Endothelial cell of umbilical vein (primary cell): ENCODE measurements around the gene LIG3. TPM values are rescaled to one million over a fixed set of nuclear protein-coding genes. Genes with fewer than 3 reads are reported as not detected.

ENCODE experiments used
- BruUV-seq: library from RNA; stranded (reverse); fragments of 400-500 nt; replicated peaks from 2 replicates; lab custom pipeline; 2021; lab: Mats Ljungman, UMichigan
- CTCF ChIA-PET: fragments of 300-600, 350-600 bp; sonication (Branson Sonifier 250); formaldehyde crosslinking; loops from one replicate; lab custom pipeline; 2021; ENCODE audit warnings: antibody characterized with exemption, inconsistent platforms; lab: Charles Lee
- POLR2A ChIA-PET: fragments of 300-600, 350-600 bp; sonication (Branson Sonifier 250); formaldehyde crosslinking; loops from one replicate; lab custom pipeline; 2021; ENCODE audit warnings: antibody characterized with exemption, inconsistent platforms; lab: Charles Lee
- DNase-seq: peaks from one replicate; pipeline ENCODE4 v3.0.0-alpha.2; 2011; ENCODE audit warnings: low read depth, low spot score
- FAIRE-seq: peaks from 2 replicates; lab custom pipeline; 2011; peaks lifted over from hg19 to GRCh38; lab: Jason Lieb, UNC
- H2AFZ ChIP-seq: 2 replicates; pipeline ENCODE4 v1.6.0; 2012; ENCODE audit warnings: low read depth, low read length, control low read depth, inconsistent platforms
- H3K27ac ChIP-seq: 2 replicates; pipeline ENCODE4 v1.5.1; 2011; ENCODE audit warnings: low read depth, mild to moderate bottlenecking, control low read depth, low read length, moderate library complexity; ENCODE audit not compliant: insufficient read depth
- H3K27me3 ChIP-seq, 2 experiments: 2 replicates each; pipeline versions ENCODE4 v1.6.0 to v1.6.1; 2011; ENCODE audit warnings: low read length in 2 of 2, mixed read lengths in 1 of 2; ENCODE audit not compliant: control insufficient read depth in 2 of 2, insufficient read depth in 2 of 2
- H3K36me3 ChIP-seq, 2 experiments: 2 replicates in 1 of 2; 3 replicates in 1 of 2; pipeline ENCODE4 v1.5.1; 2011; ENCODE audit warnings: low read length in 2 of 2, mild to moderate bottlenecking in 1 of 2, moderate library complexity in 1 of 2; ENCODE audit not compliant: control insufficient read depth in 2 of 2, insufficient read depth in 2 of 2; ENCODE audit errors: extremely low read depth in 1 of 2
- H3K4me1 ChIP-seq: 3 replicates; pipeline ENCODE4 v1.5.1; 2011; ENCODE audit warnings: mild to moderate bottlenecking, low read length; ENCODE audit not compliant: control insufficient read depth, insufficient read depth; ENCODE audit errors: extremely low read depth
- H3K4me2 ChIP-seq: 2 replicates; pipeline ENCODE4 v1.6.1; 2011; ENCODE audit warnings: low read length, control low read depth, mixed read lengths; ENCODE audit not compliant: insufficient read depth
- H3K4me3 ChIP-seq, 3 experiments: fragments of 200-600 bp in 1 of 3; sonication (generic), shearing (Covaris generic) in 1 of 3; replicated peaks in 1 of 3; 2 replicates each; pipeline ENCODE4 v1.5.1; 2011 to 2016; ENCODE audit warnings: control low read depth in 3 of 3, low read length in 3 of 3, mild to moderate bottlenecking in 2 of 3, inconsistent platforms in 1 of 3, low read depth in 1 of 3, moderate library complexity in 1 of 3; ENCODE audit not compliant: insufficient read depth in 1 of 3
- H3K79me2 ChIP-seq: 2 replicates; pipeline ENCODE4 v1.6.0; 2012; ENCODE audit warnings: low read length, inconsistent platforms; ENCODE audit not compliant: control insufficient read depth, insufficient read depth
- H3K9ac ChIP-seq: replicated peaks from 2 replicates; pipeline ENCODE3; 2011; ENCODE audit warnings: low read length, control low read depth; ENCODE audit not compliant: insufficient read depth; ENCODE audit errors: extremely low read depth
- H3K9me1 ChIP-seq: replicated peaks from 3 replicates; pipeline ENCODE4 v1.6.0; 2011; ENCODE audit warnings: mild to moderate bottlenecking, low read length; ENCODE audit not compliant: control insufficient read depth, insufficient read depth; ENCODE audit errors: extremely low read depth
- H3K9me3 ChIP-seq: replicated peaks from 2 replicates; pipeline ENCODE4 v1.5.1; 2012; ENCODE audit warnings: low read length, inconsistent platforms; ENCODE audit not compliant: control insufficient read depth, insufficient read depth
- H4K20me1 ChIP-seq: replicated peaks from 2 replicates; pipeline ENCODE3; 2011; ENCODE audit warnings: mild to moderate bottlenecking, low read length; ENCODE audit not compliant: control insufficient read depth, insufficient read depth; ENCODE audit errors: extremely low read depth
- EZH2 ChIP-seq: IDR thresholded peaks from 2 replicates; pipeline ENCODE4 v1.6.1; 2012; ENCODE audit warnings: borderline replicate concordance, low read depth, mild to moderate bottlenecking, moderate library complexity, low read length, inconsistent platforms; ENCODE audit not compliant: severe bottlenecking
- FOS ChIP-seq: IDR thresholded peaks from 2 replicates; pipeline ENCODE4 v1.6.1; 2011; ENCODE audit warnings: mild to moderate bottlenecking, low read length, moderate library complexity, borderline replicate concordance; ENCODE audit not compliant: insufficient read depth
- GATA2 ChIP-seq: IDR thresholded peaks from 2 replicates; pipeline ENCODE4 v1.7.0; 2011; ENCODE audit warnings: low read depth, mild to moderate bottlenecking, moderate library complexity, mixed read lengths, low read length; ENCODE audit not compliant: insufficient read length, insufficient read depth
- JUN ChIP-seq: IDR thresholded peaks from 2 replicates; pipeline ENCODE4 v1.6.1; 2011; ENCODE audit warnings: borderline replicate concordance, low read depth; ENCODE audit not compliant: insufficient read length, insufficient read depth
- MYC ChIP-seq: IDR thresholded peaks from one replicate; pipeline ENCODE4 v1.6.1; 2011; ENCODE audit warnings: mild to moderate bottlenecking, low read depth, low read length
- POLR2A ChIP-seq: IDR thresholded peaks from 2 replicates; pipeline ENCODE4 v1.6.1; 2012; ENCODE audit warnings: low read depth, mild to moderate bottlenecking, control low read depth, low read length
- POLR2AphosphoS5 ChIP-seq: IDR thresholded peaks from 2 replicates; pipeline ENCODE4 v1.6.1; 2012; ENCODE audit warnings: low read depth, mild to moderate bottlenecking, control low read depth, low read length, moderate library complexity; ENCODE audit not compliant: insufficient read depth
- dilution Hi-C: fragments of 300-500 bp; cut with MboI; formaldehyde crosslinking; loops from one replicate; pipeline ENCODE4 v1.15.0; 2019; ENCODE audit warnings: low sequenced_read_pairs; ENCODE audit not compliant: extremely low pct_ligation_motif_present
- intact Hi-C: fragments of 100-400 bp; cut with micrococcal nuclease; formaldehyde crosslinking; loops from one replicate; pipeline ENCODE4 v1.10.0; 2022
- polyA plus RNA-seq, 4 experiments: library from polyadenylated mRNA; depleted of rRNA in 3 of 4; stranded (reverse) in 3 of 4; unstranded in 1 of 4; fragments of >200 nt; gene quantifications; 2 replicates each; pipeline versions ENCODE4 v1.2.1 to v1.2.3, GENCODE V29; 2011 to 2012; ENCODE audit warnings: missing spikeins in 1 of 4
- total RNA-seq: library from RNA; stranded (reverse); gene quantifications from 2 replicates; pipeline ENCODE4 v1.2.3, GENCODE V29; 2021
- TF ChIP-seq, protein P1 (sequence below): IDR thresholded peaks from 2 replicates; pipeline ENCODE4 v1.6.1; 2011; ENCODE audit not compliant: insufficient read depth, insufficient read length
- TF ChIP-seq, protein P2 (sequence below), 2 donors: IDR thresholded peaks; 1 replicate in 1 of 2; 2 replicates in 1 of 2; pipeline ENCODE4 v1.5.1; 2011; ENCODE audit warnings: low read length in 2 of 2, mild to moderate bottlenecking in 2 of 2, moderate library complexity in 2 of 2, control low read depth in 1 of 2, inconsistent platforms in 1 of 2, low read depth in 1 of 2; ENCODE audit not compliant: insufficient read depth in 1 of 2; ENCODE audit errors: extremely low read depth in 1 of 2

Gene LIG3
- total and polyA plus RNA-seq, 2 donors (not counting 3 experiments of a cell fraction or from before 2014, with no cell fraction given) = 25.8 to 35.3 TPM

DNA sequence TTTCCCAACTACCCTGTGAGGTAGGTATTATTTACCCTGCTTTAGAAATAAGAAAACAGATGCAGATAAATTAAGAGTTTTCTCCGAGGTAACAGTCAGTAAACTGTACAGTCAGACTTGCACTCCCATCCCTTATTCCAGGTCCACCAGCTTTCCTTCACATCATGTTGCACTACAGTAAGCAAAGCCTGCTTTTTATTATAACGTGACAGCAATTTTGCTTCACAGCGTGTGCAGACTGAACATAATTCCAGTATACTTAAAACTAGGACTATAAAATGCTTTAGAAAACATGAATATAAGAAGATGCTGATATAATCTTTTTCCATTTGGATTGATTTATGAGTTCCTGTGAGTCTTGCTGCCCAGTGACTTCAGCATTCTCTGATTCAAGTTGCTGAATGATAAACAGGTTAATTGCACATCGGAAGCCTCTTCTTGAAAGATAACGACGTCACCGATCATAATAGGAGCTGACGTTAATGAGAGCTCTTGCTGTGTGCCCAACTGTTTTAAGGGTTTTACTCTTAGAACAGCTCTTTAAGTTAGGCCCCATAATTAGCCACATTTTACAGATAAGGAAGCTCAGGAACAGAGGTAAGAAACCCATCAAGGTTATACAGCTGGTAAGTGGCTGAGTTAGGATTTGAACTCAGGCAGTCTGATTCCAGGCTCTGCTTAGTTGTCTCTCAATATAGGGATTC lies 1.4 kb downstream of the LIG3 start:
- CTCF ChIA-PET = interaction anchor here (0.9 to 2.1 kb wide), 10 partner anchors 9 to 439 kb away, joined by 3 to 10 read pairs (median 6); partner anchors contain the start of genes CCT6B, RFFL and ZNF830
- H2AFZ ChIP-seq = peak overlapping the region; percentile 51
- H3K27me3 ChIP-seq = no peaks in the 10 kb centered on the region
- POLR2A ChIA-PET = interaction anchor here (0.6 to 1.7 kb wide), 5 partner anchors 9 to 138 kb away, joined by 3 to 4 read pairs (median 3); partner anchors contain the start of gene RAD51D
- intact Hi-C loops = loop anchor here (1.0 to 10.0 kb wide), 6 partner anchors 41 to 563 kb away; partner anchors contain the start of gene SLFN5
- H3K79me2 ChIP-seq = peaks cover 22% of the 10 kb centered on the region
- peaks cover 19% of the 10 kb centered on the region for H3K4me1 ChIP-seq
- DNase-seq (peak; percentile 73), FAIRE-seq (peak; percentile 77)
- H3K4me3 ChIP-seq = peak overlapping the region; percentile 65 to 92 (median 89)
- peak overlapping the region; percentile 100 for H3K9ac ChIP-seq
- no peaks in the 10 kb centered on the region for H3K9me1 ChIP-seq
- dilution Hi-C loops = loop anchor here (25.0 kb wide), 1 partner anchor 131 kb away; the partner anchor contains the start of genes FNDC8 and RAD51D
- H3K27ac ChIP-seq = peak overlapping the region; percentile 96
- peak overlapping the region; percentile 99 for H3K4me2 ChIP-seq
- peak; percentile 43 for TF ChIP-seq GATA2
- TF ChIP-seq, protein P1, sequence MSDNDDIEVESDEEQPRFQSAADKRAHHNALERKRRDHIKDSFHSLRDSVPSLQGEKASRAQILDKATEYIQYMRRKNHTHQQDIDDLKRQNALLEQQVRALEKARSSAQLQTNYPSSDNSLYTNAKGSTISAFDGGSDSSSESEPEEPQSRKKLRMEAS = no peak
- peaks cover 0 to 4% of the 10 kb centered on the region in 2 experiments for H3K36me3 ChIP-seq
- no peaks in the 10 kb centered on the region for H3K9me3 ChIP-seq
- no peaks in the 10 kb centered on the region for H4K20me1 ChIP-seq
- BruUV-seq = no TSS peak

DNA sequence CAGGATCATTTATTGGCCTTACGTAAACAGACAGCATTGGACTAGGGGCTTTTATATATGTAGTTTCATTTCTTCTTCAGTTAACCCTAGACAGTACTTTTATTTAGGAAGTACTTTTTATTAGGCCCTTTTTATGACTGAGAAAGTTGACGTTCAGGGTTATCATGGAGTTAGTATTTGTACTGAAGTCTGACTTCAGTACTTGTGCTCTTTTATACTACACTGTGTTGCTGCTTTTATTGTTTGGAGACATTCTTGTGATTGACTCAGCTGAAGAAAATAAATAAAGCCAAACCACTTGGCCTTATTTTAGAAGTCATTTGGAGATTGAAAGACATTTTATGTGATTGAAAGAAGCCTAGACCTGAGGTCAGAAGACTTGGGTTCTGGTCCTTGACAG lies 6.9 kb downstream of the LIG3 start:
- ChIA-PET POLR2A (no interaction called here), CTCF (no interaction called here)
- dilution Hi-C loops (loop anchor here (25.0 kb wide), 1 partner anchor 125 kb away; the partner anchor contains the start of genes FNDC8 and RAD51D), intact Hi-C loops (loop anchor here (10.0 kb wide), 2 partner anchors 442 to 558 kb away; no protein-coding TSS in a partner anchor)
- H3K4me2 ChIP-seq = no peak overlapping the region
- H3K27ac ChIP-seq = no peak overlapping the region
- H3K4me3 ChIP-seq = no peak overlapping the region
- H2AFZ ChIP-seq = no peak overlapping the region
- H3K79me2 ChIP-seq = peaks cover 9% of the 10 kb centered on the region
- H3K4me1 ChIP-seq = peaks cover under 1% of the 10 kb centered on the region
- H3K9me3 ChIP-seq = no peaks in the 10 kb centered on the region
- H3K36me3 ChIP-seq = peaks cover 10 to 12% of the 10 kb centered on the region in 2 experiments
- H4K20me1 ChIP-seq = no peaks in the 10 kb centered on the region
- no peak overlapping the region for H3K9ac ChIP-seq
- no peaks in the 10 kb centered on the region for H3K9me1 ChIP-seq
- DNase-seq (no peak), FAIRE-seq (no peak)
- no peaks in the 10 kb centered on the region for H3K27me3 ChIP-seq
- no TSS peak for BruUV-seq
- TF ChIP-seq FOS (no peak), POLR2A (no peak), JUN (no peak), POLR2AphosphoS5 (no peak), EZH2 (no peak), MYC (no peak), GATA2 (no peak)
- TF ChIP-seq, protein P2, sequence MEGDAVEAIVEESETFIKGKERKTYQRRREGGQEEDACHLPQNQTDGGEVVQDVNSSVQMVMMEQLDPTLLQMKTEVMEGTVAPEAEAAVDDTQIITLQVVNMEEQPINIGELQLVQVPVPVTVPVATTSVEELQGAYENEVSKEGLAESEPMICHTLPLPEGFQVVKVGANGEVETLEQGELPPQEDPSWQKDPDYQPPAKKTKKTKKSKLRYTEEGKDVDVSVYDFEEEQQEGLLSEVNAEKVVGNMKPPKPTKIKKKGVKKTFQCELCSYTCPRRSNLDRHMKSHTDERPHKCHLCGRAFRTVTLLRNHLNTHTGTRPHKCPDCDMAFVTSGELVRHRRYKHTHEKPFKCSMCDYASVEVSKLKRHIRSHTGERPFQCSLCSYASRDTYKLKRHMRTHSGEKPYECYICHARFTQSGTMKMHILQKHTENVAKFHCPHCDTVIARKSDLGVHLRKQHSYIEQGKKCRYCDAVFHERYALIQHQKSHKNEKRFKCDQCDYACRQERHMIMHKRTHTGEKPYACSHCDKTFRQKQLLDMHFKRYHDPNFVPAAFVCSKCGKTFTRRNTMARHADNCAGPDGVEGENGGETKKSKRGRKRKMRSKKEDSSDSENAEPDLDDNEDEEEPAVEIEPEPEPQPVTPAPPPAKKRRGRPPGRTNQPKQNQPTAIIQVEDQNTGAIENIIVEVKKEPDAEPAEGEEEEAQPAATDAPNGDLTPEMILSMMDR (IDR thresholded peaks at IDR 0.05; ENCODE audit: extremely low read depth in 1 of 2, insufficient read depth in 1 of 2, low read depth in 1 of 2, low read length in 2 of 2) = no peak
- TF ChIP-seq, protein P1 = no peak
